ENCODE results near the gene ZNF561. TPM values are rescaled to one million over a fixed set of nuclear protein-coding genes. Genes with fewer than 3 reads are reported as not detected.
A peak's percentile ranks its signal among the peaks of the same experiment; 100 is the strongest.

ZNF561 gene
- total and polyA plus RNA-seq, 2 experiments from 2014 or later: 32.0 to 35.4 TPM

DNA sequence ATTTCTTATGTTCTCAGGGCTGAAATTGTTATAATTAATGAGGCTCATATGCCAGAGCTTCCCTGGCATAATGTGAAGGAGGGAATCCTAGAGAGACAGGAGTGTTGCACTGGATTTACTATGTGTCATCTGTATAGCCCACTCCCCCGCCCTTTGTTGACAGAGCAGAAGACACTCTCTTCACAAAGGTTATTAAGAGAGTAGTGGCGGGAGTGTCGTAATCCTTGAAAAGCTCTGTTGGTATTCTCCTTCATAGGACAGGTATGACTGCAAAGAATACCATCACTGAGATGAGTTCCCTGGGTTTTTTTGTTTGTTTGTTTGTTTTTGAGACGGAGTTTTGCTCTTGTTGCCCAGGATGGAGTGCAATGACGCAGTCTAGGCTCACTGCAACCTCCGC lies 50.8 kb downstream of the ZNF561 start:
- no peak for DNase-seq (ENCODE audit: low read depth in 1 of 2, low spot score in 1 of 2)
- Histone ChIP-seq H3K4me1 (ENCODE audit: low read depth) (no peaks in the 10 kb centered on the region), H3K36me3 (peaks cover 30% of the 10 kb centered on the region), H3K4me3 (no peak overlapping the region), H3K27me3 (no peaks in the 10 kb centered on the region), H3K9me3 (ENCODE audit: low read depth) (peaks cover 13% of the 10 kb centered on the region), H3K27ac (no peak overlapping the region)
- TF ChIP-seq, protein P1, sequence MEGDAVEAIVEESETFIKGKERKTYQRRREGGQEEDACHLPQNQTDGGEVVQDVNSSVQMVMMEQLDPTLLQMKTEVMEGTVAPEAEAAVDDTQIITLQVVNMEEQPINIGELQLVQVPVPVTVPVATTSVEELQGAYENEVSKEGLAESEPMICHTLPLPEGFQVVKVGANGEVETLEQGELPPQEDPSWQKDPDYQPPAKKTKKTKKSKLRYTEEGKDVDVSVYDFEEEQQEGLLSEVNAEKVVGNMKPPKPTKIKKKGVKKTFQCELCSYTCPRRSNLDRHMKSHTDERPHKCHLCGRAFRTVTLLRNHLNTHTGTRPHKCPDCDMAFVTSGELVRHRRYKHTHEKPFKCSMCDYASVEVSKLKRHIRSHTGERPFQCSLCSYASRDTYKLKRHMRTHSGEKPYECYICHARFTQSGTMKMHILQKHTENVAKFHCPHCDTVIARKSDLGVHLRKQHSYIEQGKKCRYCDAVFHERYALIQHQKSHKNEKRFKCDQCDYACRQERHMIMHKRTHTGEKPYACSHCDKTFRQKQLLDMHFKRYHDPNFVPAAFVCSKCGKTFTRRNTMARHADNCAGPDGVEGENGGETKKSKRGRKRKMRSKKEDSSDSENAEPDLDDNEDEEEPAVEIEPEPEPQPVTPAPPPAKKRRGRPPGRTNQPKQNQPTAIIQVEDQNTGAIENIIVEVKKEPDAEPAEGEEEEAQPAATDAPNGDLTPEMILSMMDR (IDR thresholded peaks at IDR 0.05; ENCODE audit: low read depth, low read length): no peak

DNA sequence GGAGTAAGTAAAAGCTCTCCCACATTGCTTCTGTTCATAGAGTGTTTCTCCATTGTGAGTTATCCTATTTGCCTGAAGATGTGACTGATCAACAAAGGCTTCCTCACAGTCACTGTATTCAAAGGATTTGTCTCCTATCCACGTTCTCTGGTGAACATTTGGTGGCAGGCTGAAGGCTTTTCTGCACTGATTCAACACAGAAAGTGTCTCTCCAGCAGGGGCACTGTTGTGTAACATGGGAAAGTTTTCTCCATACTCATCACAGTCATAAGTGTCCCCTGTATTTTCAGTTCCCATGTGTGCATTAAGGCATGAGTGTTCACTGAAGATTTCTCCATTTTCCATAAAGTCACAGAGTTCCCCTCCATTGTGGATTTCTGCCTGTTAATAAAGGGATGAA lies 54.3 kb downstream of the ZNF561 start:
- no peak overlapping the region for H3K27ac ChIP-seq
- peaks cover 13% of the 10 kb centered on the region for H3K9me3 ChIP-seq (ENCODE audit: low read depth)
- no peaks in the 10 kb centered on the region for H3K4me1 ChIP-seq (ENCODE audit: low read depth)
- TF ChIP-seq, protein P1 (IDR thresholded peaks at IDR 0.05; ENCODE audit: low read depth, low read length): no peak
- H3K4me3 ChIP-seq: no peak overlapping the region
- DNase-seq (ENCODE audit: low read depth in 1 of 2, low spot score in 1 of 2): no peak
- no peaks in the 10 kb centered on the region for H3K27me3 ChIP-seq
- peaks cover 49% of the 10 kb centered on the region for H3K36me3 ChIP-seq

DNA sequence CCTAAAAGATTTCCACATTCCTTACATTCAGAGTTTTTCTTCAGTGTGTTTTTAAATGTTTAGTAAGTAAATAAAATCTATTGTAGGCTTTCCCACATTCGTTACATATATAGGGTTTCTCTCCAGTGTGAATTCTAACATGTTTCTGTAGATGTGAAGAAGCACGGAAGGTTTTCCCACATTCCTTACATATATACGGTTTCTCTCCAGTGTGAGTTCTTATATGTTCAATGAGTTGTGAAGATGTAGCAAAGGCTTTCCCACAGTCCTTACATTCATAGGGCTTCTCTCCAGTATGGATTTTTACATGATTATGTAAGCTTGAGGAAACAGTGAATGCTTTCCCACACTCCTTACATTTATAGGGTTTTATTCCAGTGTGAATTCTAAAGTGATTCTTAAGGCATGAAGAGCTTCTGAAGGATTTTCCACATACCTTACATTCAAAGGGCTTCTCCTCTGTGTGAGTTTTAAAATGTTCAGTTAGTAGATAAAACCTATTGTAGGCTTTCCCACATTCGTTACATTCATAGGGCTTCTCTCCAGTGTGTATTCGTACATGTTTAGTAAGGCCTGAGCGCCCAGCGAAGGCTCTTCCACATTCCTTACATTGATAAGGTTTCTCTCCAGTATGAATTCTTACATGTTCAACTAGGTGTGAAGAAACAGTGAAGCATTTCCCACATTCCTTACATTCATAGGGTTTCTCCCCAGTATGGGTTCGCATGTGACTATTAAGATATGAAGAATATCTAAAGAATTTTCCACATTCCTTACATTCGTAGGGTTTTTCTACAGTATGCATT lies 54.9 kb downstream of the ZNF561 start:
- H3K4me3 ChIP-seq: no peak overlapping the region
- DNase-seq (ENCODE audit: low read depth in 1 of 2, low spot score in 1 of 2): peak in 1 of 2 donors; percentile 14

More for the DNA sequence above, 54.9 kb downstream of the ZNF561 start:
- TF ChIP-seq, protein P1 (IDR thresholded peaks at IDR 0.05; ENCODE audit: low read depth, low read length): no peak
- H3K27ac ChIP-seq: no peak overlapping the region
- H3K9me3 ChIP-seq (ENCODE audit: low read depth): peaks cover 13% of the 10 kb centered on the region
- H3K4me1 ChIP-seq (ENCODE audit: low read depth): no peaks in the 10 kb centered on the region
- H3K36me3 ChIP-seq: peaks cover 49% of the 10 kb centered on the region
- H3K27me3 ChIP-seq: no peaks in the 10 kb centered on the region

Other genes starting within 250 kb of the ZNF561 start
- gene ZNF266, start 185.7 kb downstream of the ZNF561 start, total RNA-seq: 13.0 and 19.2 TPM in 2 replicates
- gene ZNF266, start 185.7 kb downstream of the ZNF561 start, polyA plus RNA-seq: 18.4 and 23.1 TPM in 2 replicates
- 0.35 and 0.80 TPM in 2 replicates for gene ZNF560, start 122.6 kb downstream of the ZNF561 start, total RNA-seq
- gene ZNF560, start 122.6 kb downstream of the ZNF561 start, polyA plus RNA-seq: 0.50 and 1.5 TPM in 2 replicates
- 13.9 and 16.2 TPM in 2 replicates for gene ZNF426, start 82.6 kb downstream of the ZNF561 start, total RNA-seq
- 16.1 and 21.5 TPM in 2 replicates for gene ZNF426, start 82.6 kb downstream of the ZNF561 start, polyA plus RNA-seq
- 22.5 and 42.0 TPM in 2 replicates for gene ZNF121, start 36.7 kb downstream of the ZNF561 start, total RNA-seq
- gene ZNF121, start 36.7 kb downstream of the ZNF561 start, polyA plus RNA-seq: 5.9 and 11.0 TPM in 2 replicates
- gene ZNF562, start 53.9 kb upstream of the ZNF561 start, total RNA-seq: 15.2 and 22.2 TPM in 2 replicates
- gene ZNF562, start 53.9 kb upstream of the ZNF561 start, polyA plus RNA-seq: 6.3 and 6.9 TPM in 2 replicates
- gene ZNF846, start 147.5 kb upstream of the ZNF561 start, total RNA-seq: 14.4 and 17.2 TPM in 2 replicates
- gene ZNF846, start 147.5 kb upstream of the ZNF561 start, polyA plus RNA-seq: 15.6 and 19.0 TPM in 2 replicates
- 65.6 and 106 TPM in 2 replicates for gene FBXL12, start 197.8 kb upstream of the ZNF561 start, total RNA-seq
- gene FBXL12, start 197.8 kb upstream of the ZNF561 start, polyA plus RNA-seq: 47.5 and 49.7 TPM in 2 replicates
- gene UBL5, start 206.7 kb upstream of the ZNF561 start, total RNA-seq: 511 and 816 TPM in 2 replicates
- 870 and 943 TPM in 2 replicates for gene UBL5, start 206.7 kb upstream of the ZNF561 start, polyA plus RNA-seq
- 221 and 282 TPM in 2 replicates for gene PIN1, start 214.1 kb upstream of the ZNF561 start, total RNA-seq
- 270 and 309 TPM in 2 replicates for gene PIN1, start 214.1 kb upstream of the ZNF561 start, polyA plus RNA-seq